Measurements from ENCODE around the gene SENP5.

Gene SENP5

DNA sequence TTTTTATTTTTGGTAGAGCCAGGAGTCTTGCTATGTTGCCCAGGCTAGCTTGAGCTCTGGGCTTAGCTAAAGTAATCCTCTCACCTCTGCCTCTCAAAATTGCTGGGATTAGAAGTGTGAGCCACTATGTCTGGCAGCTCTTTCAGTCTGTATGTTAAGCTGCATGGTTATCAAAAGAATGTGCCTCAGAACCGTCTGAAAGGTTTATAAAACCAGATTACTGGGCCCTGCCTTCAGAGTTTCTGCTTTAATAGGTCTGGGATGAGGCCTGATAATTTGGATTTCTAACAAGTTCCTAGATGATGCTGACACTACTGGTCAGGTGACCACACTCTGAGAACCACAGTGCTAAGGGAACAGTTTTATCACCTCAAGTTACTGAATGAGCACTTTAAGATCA is 34.6 kb downstream of the SENP5 start:
- TF ChIP-seq TAF1 (IDR thresholded peaks at IDR 0.05; ENCODE audit: borderline replicate concordance, insufficient read depth, low read length) (no peak), POLR2AphosphoS5 (IDR thresholded peaks at IDR 0.05; ENCODE audit: low read depth, low read length) (no peak), FOXP2 (optimal IDR thresholded peaks at IDR 0.05; ENCODE audit: borderline replicate concordance, extremely low read depth, extremely low read length, insufficient read depth) (no peak), SIN3A (IDR thresholded peaks at IDR 0.05; ENCODE audit: borderline replicate concordance, insufficient read depth, low read length) (no peak)

DNA sequence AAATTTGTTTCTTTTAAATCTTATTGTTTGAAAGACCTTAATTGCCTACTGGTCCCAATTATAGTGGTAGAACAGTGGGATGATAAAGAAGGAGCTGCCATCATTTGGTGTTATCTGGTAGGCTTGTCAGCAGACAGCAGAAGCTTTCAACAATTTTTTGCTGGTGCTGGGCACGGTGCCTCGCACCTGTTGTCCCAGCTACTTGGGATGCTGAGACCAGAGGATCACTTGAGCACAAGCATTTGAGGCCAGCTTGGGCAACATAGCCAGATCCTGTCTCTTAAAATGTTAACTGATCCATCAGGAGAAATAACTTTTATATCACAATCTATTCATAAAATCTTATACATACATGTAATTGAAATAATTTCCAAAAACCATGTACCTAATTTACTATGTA is 36.0 kb downstream of the SENP5 start:
- TF ChIP-seq POLR2AphosphoS5 (IDR thresholded peaks at IDR 0.05; ENCODE audit: low read depth, low read length) (no peak), FOXP2 (optimal IDR thresholded peaks at IDR 0.05; ENCODE audit: borderline replicate concordance, extremely low read depth, extremely low read length, insufficient read depth) (no peak), REST (IDR thresholded peaks at IDR 0.05; ENCODE audit: insufficient read depth in 1 of 2, low read depth in 2 of 2, low read length in 2 of 2) (no peak), TAF1 (IDR thresholded peaks at IDR 0.05; ENCODE audit: borderline replicate concordance, insufficient read depth, low read length) (no peak), SIN3A (IDR thresholded peaks at IDR 0.05; ENCODE audit: borderline replicate concordance, insufficient read depth, low read length) (no peak)

DNA sequence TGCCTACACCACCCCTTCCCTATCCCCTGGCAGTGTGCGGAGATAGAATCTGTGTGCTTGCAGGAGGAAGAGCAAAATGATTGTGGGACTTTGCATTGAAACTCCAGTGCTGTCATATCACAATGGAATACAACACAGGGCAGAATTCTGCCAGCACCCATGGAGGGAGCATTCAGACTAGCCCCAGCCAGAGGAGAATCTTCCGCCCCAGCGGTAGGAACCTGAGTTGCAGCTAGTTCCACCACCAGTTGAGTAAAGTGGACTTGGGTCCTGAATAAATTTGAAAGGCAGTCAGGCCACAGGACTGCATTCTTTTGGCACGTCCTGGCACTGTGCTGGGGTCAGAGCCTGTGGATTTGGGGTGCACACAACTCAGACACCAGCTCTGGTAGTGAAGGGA is 47.1 kb downstream of the SENP5 start:
- TF ChIP-seq REST (IDR thresholded peaks at IDR 0.05; ENCODE audit: insufficient read depth in 1 of 2, low read depth in 2 of 2, low read length in 2 of 2), result no peak
- TF ChIP-seq POLR2AphosphoS5 (IDR thresholded peaks at IDR 0.05; ENCODE audit: low read depth, low read length), result no peak
- TF ChIP-seq FOXP2 (optimal IDR thresholded peaks at IDR 0.05; ENCODE audit: borderline replicate concordance, extremely low read depth, extremely low read length, insufficient read depth), result no peak
- TF ChIP-seq TAF1 (IDR thresholded peaks at IDR 0.05; ENCODE audit: borderline replicate concordance, insufficient read depth, low read length), result no peak
- TF ChIP-seq SIN3A (IDR thresholded peaks at IDR 0.05; ENCODE audit: borderline replicate concordance, insufficient read depth, low read length), result no peak

DNA sequence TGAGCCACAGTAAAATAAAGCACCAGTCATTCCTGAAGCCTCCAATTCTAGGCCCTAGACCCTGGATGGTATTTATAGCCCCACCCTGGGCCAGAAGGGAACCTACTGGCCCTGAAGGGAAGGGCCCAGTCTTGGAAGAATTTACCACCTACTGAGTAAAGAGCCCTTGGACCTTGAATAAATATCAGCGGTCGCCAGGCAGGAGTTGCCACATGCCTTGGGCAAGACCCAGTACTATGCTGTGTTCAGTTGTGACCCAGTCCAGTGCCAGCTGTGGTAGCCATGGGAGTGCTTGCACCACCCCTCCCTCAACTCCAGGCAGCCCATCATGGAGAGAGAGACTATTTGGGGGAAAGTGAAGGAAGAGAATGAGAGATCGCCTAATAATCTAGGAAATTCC is 47.7 kb downstream of the SENP5 start:
- TF ChIP-seq REST (IDR thresholded peaks at IDR 0.05; ENCODE audit: insufficient read depth in 1 of 2, low read depth in 2 of 2, low read length in 2 of 2), result no peak
- TF ChIP-seq FOXP2 (optimal IDR thresholded peaks at IDR 0.05; ENCODE audit: borderline replicate concordance, extremely low read depth, extremely low read length, insufficient read depth), result no peak
- TF ChIP-seq TAF1 (IDR thresholded peaks at IDR 0.05; ENCODE audit: borderline replicate concordance, insufficient read depth, low read length), result no peak
- TF ChIP-seq SIN3A (IDR thresholded peaks at IDR 0.05; ENCODE audit: borderline replicate concordance, insufficient read depth, low read length), result no peak
- TF ChIP-seq POLR2AphosphoS5 (IDR thresholded peaks at IDR 0.05; ENCODE audit: low read depth, low read length), result no peak

DNA sequence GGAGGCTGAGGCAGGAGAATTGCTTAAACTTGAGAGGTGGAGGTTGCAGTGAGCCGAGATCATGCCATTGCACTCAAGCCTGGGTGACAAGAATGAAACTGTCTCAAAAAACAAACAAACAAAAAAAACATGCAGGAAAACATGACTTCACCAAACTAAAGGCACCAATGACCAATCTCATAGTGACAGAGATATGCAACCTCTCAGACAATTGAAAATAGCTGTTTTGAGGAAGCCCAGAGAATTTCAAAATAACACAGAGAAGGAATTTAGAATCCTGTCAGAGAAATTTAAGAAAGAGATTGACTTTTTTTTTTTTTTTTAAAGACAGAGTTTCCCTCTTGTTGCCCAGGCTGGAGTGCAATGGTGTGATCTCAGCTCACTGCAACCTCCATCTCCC is 48.5 kb downstream of the SENP5 start:
- no peak for TF ChIP-seq POLR2AphosphoS5 (IDR thresholded peaks at IDR 0.05; ENCODE audit: low read depth, low read length)
- no peak for TF ChIP-seq FOXP2 (optimal IDR thresholded peaks at IDR 0.05; ENCODE audit: borderline replicate concordance, extremely low read depth, extremely low read length, insufficient read depth)
- no peak for TF ChIP-seq TAF1 (IDR thresholded peaks at IDR 0.05; ENCODE audit: borderline replicate concordance, insufficient read depth, low read length)
- TF ChIP-seq REST (IDR thresholded peaks at IDR 0.05; ENCODE audit: insufficient read depth in 1 of 2, low read depth in 2 of 2, low read length in 2 of 2), result no peak
- no peak for TF ChIP-seq SIN3A (IDR thresholded peaks at IDR 0.05; ENCODE audit: borderline replicate concordance, insufficient read depth, low read length)
